H7 (cell line): ENCODE data around the gene TES. TPM values are rescaled to one million over a fixed set of nuclear protein-coding genes. Genes with fewer than 3 reads are reported as not detected.
"Not testable (repeated sequence)": the region's sequence is repeated elsewhere in the genome, so short reads cannot be mapped to it uniquely, and the experiment has no call there.

Source experiments
- DNase-seq: peaks from one replicate; pipeline ENCODE4 v3.0.0; 2012
- H3K27me3 ChIP-seq: 2 replicates; pipeline ENCODE4 v1.6.0; 2011; ENCODE audit warnings: mild to moderate bottlenecking, low read length; ENCODE audit not compliant: control insufficient read depth, insufficient read depth
- H3K36me3 ChIP-seq: replicated peaks from 2 replicates; pipeline ENCODE4 v1.5.1; 2011; ENCODE audit warnings: low read length; ENCODE audit not compliant: control insufficient read depth, insufficient read depth
- H3K4me3 ChIP-seq: 2 replicates; pipeline ENCODE4 v1.5.1; 2011; ENCODE audit warnings: low read depth, mild to moderate bottlenecking, control low read depth, low read length, moderate library complexity; ENCODE audit not compliant: insufficient read depth
- total RNA-seq: library from RNA; depleted of rRNA; stranded (reverse); fragments of >200 nt; shearing (Covaris generic); gene quantifications from 2 replicates; pipeline ENCODE4 v1.2.3, GENCODE V29; 2014

The TES gene
- total RNA-seq, 1 experiment from 2014 or later: 72.5 TPM

DNA sequence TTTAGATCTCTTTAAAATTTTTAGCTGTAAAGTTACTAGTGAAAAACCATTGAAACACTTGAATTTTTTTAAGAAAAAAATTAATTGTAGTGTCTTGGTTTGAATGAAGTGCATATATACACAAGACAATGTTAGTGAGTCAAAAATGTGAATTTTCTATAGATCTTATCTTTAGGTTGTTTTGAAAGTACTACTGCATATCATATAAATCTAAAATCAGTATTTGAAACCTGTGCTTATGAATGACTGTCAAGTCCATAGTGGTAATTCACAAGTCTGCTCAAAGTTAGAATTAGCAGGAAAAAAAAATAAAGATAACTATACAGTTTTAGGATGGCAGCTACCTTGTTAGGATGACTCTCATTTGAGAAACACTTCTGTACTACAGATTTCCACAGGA is 25.0 kb downstream of the TES start:
- DNase-seq: no peak
- Histone ChIP-seq H3K27me3 (no peaks in the 10 kb centered on the region), H3K36me3 (no peaks in the 10 kb centered on the region), H3K4me3 (no peak overlapping the region)

DNA sequence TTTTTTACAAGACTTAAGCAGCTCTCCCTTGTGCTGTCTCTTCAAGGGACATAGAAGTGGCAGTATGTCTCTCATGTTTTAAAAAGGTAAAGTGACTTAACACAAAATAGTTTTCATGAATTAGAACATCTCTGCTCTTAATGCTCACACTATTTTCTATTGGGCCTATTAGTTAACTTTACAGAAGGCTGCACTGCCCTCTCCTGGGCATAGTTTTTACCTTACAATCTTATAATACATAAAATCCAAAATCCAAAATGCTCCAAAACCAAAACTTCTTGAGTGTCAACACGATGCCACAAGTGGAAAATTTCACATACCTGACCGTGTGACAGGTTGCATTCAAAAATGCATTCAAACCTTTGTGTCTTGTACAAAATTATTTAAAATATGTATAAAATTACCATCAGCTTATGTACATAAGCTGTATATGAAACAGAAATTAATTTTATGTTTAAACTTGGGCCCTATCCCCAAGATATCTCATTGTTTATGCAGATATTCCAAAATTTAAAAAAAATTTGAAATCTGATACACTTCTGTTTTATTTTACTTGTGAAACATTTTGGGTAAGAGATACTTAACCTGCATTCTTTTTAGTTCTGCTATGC is 25.8 kb downstream of the TES start:
- peak; percentile 15 for DNase-seq
- Histone ChIP-seq H3K36me3 (no peaks in the 10 kb centered on the region), H3K4me3 (no peak overlapping the region), H3K27me3 (no peaks in the 10 kb centered on the region)

DNA sequence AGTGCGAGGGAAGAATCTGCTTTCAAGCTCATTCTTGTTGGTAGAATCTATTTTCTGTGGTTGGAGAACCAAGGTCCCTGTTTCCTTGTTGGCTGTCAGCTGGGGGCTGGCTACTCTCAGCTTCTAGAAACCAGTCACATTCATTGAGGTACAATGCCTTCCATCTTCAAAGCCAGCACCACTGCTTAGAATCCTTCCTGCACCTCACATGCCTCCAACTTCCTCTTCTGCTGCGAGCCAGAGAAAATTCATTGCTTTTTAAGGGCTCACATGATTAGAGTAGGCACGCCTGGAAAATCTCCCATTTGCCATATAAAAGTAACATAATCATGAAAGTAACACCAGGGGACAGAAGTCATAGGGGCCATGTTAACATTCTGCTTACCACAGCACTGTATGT is 28.7 kb downstream of the TES start:
- Histone ChIP-seq H3K36me3 (0 out of 2 replicates have a peak, but pooled peaks cover 1% of the 10 kb centered on the region), H3K4me3 (no peak overlapping the region), H3K27me3 (no peaks in the 10 kb centered on the region)
- DNase-seq: no peak

DNA sequence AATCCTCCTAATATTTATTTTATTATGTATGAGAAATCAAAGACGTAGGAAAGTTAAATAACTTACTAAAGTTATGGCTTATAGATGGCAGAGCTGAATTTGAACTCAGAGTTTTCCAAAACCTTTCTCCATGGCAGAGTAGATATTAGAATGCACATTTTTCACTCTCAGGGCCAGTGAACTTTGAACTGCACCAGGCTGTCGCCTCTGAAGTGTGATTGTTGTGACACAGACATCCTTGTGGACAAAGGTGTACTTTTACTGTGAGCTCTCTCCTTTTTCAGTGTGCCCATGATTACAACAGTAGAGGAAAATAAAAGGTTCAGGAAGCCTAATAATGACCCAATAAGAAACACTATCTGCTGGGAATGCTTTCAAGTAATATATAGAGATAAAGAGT is 29.1 kb downstream of the TES start:
- DNase-seq: no peak
- no peaks in the 10 kb centered on the region for H3K27me3 ChIP-seq
- H3K36me3 ChIP-seq: 0 out of 2 replicates have a peak, but pooled peaks cover 1% of the 10 kb centered on the region
- no peak overlapping the region for H3K4me3 ChIP-seq

DNA sequence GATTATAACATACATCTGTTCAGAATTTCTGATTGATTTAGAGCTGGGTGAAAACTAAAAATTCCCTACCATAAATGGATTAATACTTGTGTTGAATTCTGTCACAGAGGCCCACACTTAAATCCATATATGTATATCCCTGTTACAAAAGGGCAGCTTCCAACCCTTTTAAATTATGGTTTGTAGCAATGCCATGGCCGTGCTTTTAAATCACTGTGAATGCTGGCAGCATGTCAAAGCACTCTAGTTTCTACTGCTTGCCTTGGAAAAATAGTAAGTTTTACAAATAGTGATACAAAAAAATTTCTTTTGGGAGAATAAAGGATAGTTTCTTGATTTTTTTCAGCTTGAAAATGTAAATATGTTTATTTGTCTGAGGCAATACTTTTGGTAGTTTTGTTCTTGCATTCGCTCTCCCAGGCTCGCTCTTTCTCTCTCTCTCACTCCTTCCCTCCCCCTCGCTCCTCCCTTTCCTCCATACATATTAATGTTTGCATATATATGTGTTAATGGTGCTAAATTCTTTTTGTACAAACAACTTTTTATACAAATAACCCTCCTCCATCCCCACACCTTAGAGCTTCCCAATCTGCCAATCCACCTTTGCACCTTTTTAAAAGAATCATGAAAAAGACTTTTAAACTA is 29.8 kb downstream of the TES start:
- Histone ChIP-seq H3K4me3 (no peak overlapping the region), H3K36me3 (0 out of 2 replicates have a peak, but pooled peaks cover 1% of the 10 kb centered on the region), H3K27me3 (no peaks in the 10 kb centered on the region)
- DNase-seq: no peak

DNA sequence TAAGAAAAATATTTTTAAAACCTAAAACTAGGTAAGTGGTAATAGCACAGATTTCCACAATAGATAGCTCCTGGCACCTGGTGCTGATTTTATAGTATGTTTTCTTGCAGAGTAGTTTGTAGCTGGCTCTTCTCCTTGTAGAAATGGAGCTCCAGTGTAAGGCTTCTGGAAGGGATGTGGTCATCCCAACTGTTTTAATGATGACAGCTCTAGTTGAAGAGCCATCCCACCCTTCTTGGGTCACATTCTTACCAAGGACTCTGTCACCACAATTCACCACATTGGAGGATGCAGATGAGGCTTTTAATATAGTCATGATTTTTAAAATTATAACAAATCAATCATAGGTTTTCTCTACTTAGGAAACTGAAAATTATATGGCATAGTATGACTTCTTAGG is 31.0 kb downstream of the TES start:
- no peaks in the 10 kb centered on the region for H3K27me3 ChIP-seq
- no peak overlapping the region for H3K4me3 ChIP-seq
- 0 out of 2 replicates have a peak, but pooled peaks cover 1% of the 10 kb centered on the region for H3K36me3 ChIP-seq
- no peak for DNase-seq

DNA sequence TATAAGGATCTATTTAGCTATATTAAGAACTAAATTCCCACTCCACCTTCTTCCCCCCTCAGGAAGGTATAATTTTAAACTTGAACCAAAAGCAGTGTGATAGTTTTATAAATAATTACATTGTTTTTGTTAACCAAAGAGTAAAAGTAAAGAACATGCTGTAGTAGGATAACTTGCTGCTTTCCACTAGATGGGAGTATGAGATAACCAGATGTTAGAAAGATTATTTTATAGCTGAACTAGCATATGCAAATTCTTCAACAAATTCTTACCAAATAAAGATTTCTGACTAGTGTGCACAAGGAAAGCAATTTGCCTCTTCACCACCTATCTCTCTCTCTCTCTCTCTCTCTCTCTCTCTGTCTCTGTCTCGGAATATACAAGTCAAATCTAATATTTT is 31.8 kb downstream of the TES start:
- Histone ChIP-seq H3K27me3 (no peaks in the 10 kb centered on the region), H3K36me3 (0 out of 2 replicates have a peak, but pooled peaks cover 1% of the 10 kb centered on the region), H3K4me3 (no peak overlapping the region)
- DNase-seq: no peak

DNA sequence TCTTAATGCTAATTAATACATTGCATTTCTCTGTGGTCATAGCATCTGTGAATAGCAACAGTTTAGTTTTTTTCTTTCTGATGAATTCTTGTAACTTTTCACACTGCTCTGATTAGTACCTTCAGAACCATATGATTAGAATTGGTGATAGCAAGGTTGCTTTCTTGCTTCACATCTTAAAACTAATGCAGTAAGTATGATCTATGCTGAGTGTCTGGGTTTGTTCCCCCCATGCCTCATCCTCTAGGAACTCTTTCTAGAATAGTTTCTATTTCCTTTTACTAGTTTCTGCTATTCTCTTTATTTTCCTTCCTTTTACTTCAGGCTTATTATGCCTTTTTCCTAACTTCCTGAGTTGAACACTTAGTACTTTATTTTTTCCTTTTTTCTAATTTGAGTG is 32.4 kb downstream of the TES start:
- no peak overlapping the region for H3K4me3 ChIP-seq
- H3K27me3 ChIP-seq: no peaks in the 10 kb centered on the region
- no peak for DNase-seq

DNA sequence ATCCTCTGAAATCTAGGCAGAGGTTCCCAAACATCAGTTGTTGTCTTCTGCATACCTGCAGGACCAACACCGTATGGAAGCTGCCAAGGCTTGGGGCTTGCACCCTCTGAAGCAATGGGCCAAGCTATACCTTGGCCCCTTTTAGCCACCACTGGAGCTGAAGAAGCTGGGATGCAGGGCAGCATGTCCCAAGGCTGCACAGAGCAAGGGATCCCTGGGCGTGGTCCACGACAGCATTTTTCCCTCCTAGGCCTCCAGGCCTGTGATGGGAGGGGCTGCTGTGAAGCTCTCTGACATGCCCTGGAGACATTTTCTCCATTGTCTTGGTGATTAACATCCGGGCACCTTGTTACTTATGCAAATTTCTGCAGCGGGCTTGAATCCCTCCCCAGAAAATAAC is 34.5 kb downstream of the TES start:
- H3K4me3 ChIP-seq, H3K36me3 ChIP-seq, DNase-seq, H3K27me3 ChIP-seq: not testable (repeated sequence)

More for the DNA sequence above, 32.4 kb downstream of the TES start:
- H3K36me3 ChIP-seq: 0 out of 2 replicates have a peak, but pooled peaks cover 1% of the 10 kb centered on the region

DNA sequence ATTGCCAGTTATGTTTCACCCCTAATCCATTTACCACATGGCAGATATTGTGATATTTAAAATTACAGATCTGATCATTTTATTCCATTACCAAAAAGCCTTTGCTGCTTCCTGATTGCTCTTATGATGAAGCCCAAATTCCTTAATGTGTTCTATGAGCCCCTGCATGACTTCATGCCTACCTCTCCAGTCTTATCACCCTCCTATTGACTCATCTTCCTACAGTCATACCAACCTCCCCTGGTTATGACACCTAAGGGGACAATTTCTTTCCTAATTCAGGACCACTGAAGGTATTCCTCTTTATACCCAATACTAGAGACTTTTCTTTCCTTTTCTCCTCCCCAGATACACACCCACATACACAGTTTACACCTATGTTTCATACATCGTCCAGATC is 36.0 kb downstream of the TES start:
- H3K4me3 ChIP-seq: no peak overlapping the region
- DNase-seq: no peak
- H3K27me3 ChIP-seq: no peaks in the 10 kb centered on the region
- H3K36me3 ChIP-seq: peaks cover 1% of the 10 kb centered on the region; the same call in 1 of the 2 replicates

DNA sequence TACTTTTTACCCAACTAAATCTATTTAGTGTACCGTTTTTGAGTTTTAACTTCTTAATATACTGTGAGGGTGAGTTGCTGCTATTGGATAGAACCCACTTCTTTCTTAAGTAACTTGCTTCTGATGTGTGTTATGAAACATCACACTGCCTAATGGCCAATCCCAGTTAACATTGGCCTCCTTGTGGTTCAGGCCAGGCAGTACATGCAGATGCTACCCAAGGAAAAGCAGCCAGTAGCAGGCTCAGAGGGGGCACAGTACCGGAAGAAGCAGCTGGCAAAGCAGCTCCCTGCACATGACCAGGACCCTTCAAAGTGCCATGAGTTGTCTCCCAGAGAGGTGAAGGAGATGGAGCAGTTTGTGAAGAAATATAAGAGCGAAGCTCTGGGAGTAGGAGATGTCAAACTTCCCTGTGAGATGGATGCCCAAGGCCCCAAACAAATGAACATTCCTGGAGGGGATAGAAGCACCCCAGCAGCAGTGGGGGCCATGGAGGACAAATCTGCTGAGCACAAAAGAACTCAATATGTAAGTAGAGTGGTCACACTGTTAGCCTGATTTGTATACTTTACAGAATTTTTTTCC is 39.7 kb downstream of the TES start:
- Histone ChIP-seq H3K4me3 (no peak overlapping the region), H3K36me3 (no peaks in the 10 kb centered on the region; the same call in 1 of the 2 replicates)

DNA sequence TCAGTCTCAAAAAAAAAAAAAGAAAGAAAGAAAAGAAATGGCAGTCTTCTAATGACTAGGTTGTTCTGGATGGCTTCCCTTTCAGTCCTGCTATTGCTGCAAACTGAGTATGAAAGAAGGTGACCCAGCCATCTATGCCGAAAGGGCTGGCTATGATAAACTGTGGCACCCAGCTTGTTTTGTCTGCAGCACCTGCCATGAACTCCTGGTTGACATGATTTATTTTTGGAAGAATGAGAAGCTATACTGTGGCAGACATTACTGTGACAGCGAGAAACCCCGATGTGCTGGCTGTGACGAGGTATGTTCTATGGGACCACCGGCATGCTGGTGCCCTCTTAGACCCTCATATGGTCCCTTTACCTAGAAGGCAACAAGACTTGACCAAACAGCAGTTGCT is 41.3 kb downstream of the TES start:
- Histone ChIP-seq H3K4me3 (no peak overlapping the region), H3K36me3 (no peaks in the 10 kb centered on the region; the same call in 1 of the 2 replicates), H3K27me3 (no peaks in the 10 kb centered on the region)
- DNase-seq: no peak

More for the DNA sequence above, 39.7 kb downstream of the TES start:
- peak; percentile 19 for DNase-seq
- H3K27me3 ChIP-seq: no peaks in the 10 kb centered on the region

DNA sequence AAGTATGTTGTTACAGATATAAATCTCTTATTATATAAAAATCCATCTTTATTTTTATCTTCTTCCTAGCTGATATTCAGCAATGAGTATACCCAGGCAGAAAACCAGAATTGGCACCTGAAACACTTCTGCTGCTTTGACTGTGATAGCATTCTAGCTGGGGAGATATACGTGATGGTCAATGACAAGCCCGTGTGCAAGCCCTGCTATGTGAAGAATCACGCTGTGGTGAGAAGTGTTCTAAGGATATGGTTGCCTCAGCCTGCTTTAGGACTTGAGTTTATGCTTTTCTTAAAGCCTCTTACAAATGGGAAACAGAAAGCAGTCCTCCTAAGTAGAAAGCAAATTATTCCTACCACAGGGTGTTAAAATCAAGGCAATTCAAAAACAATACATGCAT is 41.9 kb downstream of the TES start:
- no peaks in the 10 kb centered on the region for H3K27me3 ChIP-seq
- no peak for DNase-seq
- no peaks in the 10 kb centered on the region; the same call in 1 of the 2 replicates for H3K36me3 ChIP-seq
- H3K4me3 ChIP-seq: no peak overlapping the region

DNA sequence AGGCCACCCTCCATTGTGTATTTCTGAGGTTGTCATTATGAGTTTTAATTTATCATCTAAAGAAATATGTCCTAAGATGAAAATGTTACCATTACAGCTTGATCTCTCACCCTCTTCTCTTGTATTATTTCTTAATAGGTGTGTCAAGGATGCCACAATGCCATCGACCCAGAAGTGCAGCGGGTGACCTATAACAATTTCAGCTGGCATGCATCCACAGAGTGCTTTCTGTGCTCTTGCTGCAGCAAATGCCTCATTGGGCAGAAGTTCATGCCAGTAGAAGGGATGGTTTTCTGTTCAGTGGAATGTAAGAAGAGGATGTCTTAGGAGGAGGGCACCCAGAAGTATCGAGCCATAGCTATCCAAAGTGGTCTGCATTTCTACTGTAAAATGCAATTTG is 46.8 kb downstream of the TES start:
- no peaks in the 10 kb centered on the region for H3K36me3 ChIP-seq
- DNase-seq: no peak

DNA sequence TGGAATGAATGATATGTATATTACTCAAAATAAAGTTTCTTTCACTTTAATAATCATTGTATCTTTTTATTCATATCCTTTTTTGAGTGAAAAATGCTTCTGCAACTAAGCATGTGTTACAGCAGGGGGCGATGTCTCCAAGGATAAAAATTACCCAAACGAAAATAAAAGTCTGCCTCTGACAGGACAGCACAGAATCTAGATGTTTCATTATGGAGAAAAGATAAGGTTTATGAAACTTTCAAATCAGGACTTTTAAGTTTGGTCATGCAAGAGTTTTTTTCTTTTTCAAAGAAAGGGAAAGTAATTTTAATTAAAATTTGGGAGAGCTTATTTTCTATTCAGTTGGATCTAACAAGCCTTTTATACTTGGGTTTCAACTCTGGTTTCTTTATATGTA is 48.4 kb downstream of the TES start:
- Histone ChIP-seq H3K36me3 (no peaks in the 10 kb centered on the region), H3K27me3 (no peaks in the 10 kb centered on the region), H3K4me3 (no peak overlapping the region)
- peak; percentile 9 for DNase-seq

More for the DNA sequence above, 46.8 kb downstream of the TES start:
- Histone ChIP-seq H3K4me3 (no peak overlapping the region), H3K27me3 (no peaks in the 10 kb centered on the region)
